Measurements from ENCODE around the gene ZMYND8.

GRCh38 chr20:47359530-47360296, 3.2 kb upstream of the ZMYND8 start:
- TF ChIP-seq CTCF (conservative IDR thresholded peaks at IDR 0.05), result no peak
- no peak for TF ChIP-seq EZH2 (IDR thresholded peaks at IDR 0.05; ENCODE audit: low read depth)
